NCI-H1092 (cell line): ENCODE measurements around the gene BST2.
A peak's percentile ranks its signal among the peaks of the same experiment; 100 is the strongest.
"Not testable (repeated sequence)": the region's sequence is repeated elsewhere in the genome, so short reads cannot be mapped to it uniquely, and the experiment has no call there.

Source experiments
- DNase-seq: peaks from one replicate; lab custom pipeline; 2025; lab: John Stamatoyannopoulos, UW

Gene BST2

DNA sequence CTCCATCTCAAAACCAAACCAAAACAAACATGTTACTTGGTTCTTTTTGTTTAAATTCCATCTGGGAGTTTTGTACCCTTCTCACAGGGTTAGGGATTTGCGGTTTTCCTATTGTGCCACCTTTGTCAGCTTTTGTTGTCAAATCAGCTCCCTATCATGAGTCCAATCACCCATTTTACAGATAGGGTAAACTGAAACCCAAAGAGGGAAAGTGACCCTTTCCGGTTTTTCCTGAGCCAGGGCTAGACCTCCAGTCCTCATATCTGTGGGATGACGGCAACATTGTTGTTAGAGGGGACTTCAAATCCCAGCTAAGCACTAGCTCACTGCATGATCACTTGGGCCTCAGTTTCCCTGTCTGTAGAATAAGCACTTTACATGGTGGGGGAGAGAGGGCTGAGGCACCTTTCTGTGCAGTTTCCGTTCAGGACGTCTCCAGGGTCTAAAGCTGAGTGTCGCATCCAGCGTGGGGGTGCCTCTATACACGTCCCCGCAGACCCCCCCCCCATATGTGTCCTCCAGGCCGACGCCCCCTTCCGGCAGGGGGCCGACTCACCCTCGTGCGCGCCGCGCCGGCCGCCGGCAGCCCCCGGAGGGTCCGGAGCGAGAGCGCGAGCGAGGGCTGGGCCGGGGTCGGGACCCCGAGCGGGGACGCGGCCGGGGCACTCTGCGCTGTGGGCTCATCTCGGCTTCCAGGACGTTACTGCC, 15.3 kb downstream of the BST2 start:
- DNase-seq, result no peak

DNA sequence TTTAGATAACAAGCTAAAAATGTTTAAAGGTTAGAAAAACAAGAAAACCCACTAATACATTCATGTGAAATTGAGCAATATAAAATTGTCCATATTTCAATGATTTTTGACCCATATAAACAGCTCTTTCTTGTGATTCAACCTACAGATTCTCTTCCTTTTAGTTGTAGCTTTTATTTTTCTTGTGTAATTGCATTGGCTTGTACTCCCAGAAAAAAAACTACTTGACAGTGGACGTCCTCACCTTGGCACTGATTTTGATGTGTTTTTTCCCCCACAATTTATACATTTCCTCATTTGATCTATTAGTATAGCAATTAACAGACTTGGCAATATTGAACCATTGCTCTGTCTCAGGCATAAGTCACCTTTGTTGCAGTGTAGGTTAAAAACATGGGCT, 16.1 kb downstream of the BST2 start:
- no peak for DNase-seq

DNA sequence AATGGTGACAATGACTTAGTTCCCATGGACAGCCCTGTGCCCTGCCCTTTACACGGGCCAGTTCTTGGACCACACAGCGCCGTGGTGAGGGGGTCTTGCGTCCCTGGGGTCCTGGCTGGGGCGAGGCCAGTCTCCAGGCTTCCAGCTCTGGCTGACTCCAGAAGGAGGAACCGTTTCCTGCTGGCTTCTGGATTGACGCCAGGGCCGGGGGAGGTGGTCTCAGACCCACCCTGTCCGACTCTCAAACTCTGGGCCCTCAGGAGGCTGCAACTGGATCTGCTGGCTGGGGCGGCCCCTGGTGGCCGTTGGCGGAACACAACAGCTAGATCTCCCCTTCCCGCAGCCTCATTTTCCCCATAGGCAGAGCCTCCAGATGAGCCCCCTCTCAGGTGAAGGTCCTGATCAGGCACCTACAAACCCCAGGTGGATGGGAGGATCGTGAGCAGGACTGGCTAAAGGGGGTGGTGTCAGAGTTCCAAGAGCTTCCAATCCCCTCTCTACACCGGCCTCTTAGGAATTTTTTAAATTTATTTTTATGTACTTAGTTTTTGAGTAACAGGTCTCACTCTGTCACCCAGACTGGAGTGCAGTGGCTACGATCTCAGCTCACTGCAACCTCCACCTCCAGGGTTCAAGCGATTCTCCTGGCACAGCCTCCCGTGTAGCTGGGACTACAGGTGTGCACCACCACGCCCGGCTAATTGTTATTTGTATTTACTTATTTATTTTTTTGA, 19.4 kb downstream of the BST2 start:
- DNase-seq, result peak; percentile 25

GRCh38 chr19:17380426-17381138, 24.8 kb downstream of the BST2 start:
- no peak for DNase-seq

DNA sequence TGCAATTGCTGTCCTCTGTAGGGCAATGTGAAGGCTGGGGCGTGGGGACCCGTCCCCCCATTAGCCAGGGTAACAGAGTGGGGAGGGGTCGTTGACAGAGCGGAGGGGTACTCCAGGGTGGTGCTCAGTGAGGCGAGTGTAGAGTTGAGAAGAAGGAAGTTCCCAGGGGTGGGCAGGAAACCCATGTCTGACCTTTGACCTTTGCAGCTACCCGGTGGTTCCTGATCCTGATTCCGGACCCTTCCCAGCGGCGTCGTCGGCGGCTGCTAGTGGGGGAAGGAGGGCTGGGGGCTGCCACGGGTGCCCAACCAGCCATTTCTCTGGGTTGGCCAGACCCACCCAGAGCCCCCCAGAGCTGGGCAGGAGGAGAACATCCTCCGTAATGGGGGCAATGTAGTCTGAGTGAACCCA, 26.2 kb downstream of the BST2 start:
- no peak for DNase-seq

- DNase-seq, result no peak
Observed at GRCh38 chr19:17378271-17378670, 27.2 kb downstream of the BST2 start.

DNA sequence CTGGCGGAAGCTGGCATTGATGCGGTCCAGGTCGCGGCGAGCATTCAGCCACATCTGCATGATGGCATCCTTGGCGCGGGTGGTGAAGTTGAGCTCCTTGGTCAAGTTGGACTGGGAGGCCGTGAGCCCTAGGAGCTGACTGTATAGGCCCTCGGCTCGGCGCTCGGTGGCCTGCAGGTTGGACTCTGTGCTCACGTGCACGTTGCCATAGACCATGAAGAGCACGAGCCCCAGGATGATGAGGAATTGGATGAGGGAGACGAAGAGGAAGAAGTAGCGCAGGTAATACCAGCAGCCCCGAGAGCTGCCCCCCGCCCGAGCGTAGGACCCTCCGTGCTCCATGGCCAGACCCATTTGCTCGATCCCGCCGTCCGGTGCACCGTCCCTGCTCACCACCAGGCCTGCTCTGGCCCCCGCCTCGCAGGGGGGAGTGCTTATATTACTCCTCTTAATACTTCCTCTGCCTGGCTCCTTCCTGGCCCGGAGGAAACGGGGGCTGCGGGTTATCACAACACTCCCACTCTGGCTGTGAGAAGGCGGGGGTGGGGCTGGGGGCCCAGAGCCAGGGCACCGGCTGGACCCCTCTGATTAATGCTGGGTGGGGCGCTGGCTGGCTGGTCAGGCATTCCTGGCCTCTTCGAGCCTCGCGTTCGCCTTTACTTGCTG, 28.4 kb downstream of the BST2 start, which contains the start of gene PLVAP:
Gene PLVAP (minus strand): TSS at position 408 of the 666 bp plus-strand sequence. CDS start 54 bp downstream, at position 354.
- no peak for DNase-seq

DNA sequence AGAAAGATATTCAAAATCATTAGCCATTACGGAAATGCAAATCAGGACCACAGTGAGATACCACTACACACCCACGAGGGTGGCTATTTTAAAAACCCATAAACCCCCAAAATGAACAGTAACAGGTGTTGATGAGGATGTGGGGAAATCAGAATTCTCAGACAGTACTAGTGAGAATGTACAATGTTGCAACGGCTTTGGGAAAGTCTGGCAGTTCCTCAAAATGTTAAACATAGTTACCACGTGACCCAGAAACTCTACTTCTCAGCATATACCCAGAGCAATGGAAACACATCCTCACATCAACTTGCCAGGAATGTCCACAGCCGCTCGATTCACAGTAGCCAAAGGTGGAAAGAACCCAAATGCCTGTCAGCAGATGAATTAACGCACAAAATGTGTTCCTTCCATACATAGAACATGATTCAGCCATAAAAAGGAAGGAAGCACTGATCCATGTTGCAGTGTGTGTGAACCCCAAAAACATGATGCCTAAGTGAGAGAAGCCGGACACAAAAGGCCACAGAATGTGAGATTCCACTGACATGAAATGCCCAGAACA, 35.3 kb downstream of the BST2 start:
- no peak for DNase-seq

- DNase-seq, result no peak
Observed at GRCh38 chr19:17365361-17365760, 40.1 kb downstream of the BST2 start.

DNA sequence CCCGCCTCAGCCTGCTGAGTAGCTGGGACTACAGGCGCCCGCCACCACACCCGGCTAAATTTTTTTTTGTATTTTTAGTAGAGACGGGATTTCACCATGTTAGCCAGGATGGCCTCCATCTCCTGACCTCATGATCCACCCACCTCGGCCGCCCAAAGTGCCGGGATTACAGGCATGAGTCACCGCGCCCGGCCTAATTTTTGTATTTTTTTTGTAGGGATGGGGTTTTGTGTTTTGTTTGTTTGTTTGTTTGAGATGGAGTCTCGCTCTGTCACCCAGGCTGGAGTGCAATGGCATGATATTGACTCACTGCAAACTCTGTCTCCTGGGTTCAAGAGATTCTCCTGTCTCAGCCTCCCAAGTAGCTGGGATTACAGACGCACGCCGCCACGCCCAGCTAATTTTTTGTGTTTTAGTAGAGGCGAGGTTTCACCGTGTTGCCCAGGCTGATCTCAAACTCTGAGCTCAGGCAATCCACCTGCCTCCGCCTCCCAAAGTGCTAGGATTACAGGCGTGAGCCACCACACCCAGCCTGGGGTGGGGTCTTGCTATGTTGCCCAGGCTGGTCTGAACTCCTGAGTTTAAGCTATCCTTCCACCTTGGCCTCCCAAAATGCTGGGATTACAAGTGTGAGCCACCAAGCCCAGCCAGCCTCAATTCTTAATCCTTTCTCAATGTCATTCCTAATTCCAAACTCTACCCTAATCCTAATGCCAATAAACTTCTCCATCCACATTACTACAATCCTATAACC, 41.4 kb downstream of the BST2 start:
- DNase-seq, result not testable (repeated sequence)

DNA sequence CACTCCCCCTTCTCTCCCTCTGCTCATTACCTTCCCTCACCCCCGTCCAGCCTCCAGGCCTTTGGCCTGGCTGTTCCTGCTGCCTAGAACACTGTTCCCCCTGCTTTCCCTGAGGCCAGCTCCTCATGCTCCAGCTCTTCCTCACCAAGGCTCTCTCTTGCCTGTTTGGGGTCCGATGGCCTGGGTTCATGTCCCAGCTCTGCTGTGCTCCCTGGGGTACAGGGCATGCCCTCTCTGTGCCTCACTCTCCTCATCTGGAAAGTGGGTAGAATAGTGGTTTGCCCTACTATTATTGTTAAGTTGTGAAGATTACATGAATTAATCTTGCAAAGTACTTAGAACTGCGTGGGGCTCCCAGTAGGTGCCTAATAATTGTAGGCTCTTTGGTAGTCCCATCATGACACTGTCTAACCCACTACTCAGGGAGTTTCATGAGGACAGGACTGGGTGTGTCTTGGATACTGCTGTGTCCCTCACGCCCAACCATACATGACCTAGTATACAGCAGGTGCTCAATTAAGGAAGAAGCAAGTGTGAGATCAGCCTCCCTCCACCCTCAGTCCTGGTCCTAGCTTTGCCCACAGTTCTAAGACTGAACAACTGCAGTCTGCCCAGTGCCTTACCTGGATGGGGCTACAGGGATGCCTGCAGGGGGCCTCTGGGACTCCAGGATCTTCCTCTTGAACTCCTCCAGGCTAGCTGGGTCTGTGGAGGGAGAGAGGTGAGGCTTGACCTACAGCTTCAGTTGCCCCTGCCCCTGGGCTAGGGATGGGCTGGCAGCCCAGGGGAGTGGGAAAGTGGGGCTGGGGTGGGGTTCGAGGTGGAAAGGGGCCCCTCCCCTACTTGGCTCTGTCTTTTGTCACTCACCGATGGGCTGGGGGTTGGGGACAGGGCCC, 45.3 kb downstream of the BST2 start:
- no peak for DNase-seq

DNA sequence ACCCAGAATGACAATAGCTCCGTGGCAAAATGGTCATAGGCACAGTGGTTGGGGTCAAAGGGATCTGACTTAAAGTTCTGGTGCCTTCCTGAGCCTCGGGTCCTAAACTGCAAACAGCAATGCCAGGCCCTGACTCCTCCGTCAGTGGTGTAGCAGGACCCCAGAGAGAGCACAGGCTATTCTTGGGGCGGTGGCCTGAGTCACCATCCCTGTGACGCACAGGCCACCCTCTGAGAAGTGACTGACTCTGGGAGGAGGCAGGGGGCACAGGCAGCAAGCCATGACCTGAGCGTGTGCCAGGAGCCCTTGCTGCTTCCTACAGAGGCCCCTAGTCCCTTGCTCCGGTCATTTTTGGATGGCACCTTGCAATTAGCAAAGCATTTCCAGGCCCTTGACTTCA, 47.0 kb downstream of the BST2 start:
- DNase-seq, result no peak

- no peak for DNase-seq
Observed at GRCh38 chr19:17357724-17358123, 47.7 kb downstream of the BST2 start.

DNA sequence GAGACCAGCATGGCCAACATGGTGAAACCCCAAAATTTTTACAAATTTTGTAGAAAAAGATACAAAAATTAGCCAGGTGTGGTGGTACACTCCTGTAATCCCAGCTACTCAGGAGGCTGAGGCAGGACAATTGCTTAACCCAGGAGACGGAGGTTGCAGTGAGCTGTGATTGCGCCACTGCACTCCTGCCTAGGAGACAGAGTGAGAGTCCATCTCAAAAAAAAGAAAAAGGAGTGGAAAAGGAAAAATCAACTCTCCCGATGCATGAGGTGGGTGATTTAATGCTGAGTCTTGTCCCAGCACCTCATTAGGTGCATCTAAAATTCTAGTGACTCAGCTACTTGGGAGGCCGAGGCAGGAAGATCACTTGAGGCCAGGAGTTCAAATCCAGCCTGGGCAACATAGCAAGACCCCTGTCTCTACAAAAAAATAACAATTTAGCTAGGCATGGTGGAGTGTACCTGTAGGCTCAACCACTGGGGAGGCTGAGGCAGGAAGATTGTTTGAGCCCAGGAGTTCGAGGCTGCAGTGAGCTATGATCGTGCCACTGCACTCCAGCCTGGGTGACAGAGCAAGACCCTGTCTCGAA, 48.3 kb downstream of the BST2 start:
- DNase-seq, result no peak

DNA sequence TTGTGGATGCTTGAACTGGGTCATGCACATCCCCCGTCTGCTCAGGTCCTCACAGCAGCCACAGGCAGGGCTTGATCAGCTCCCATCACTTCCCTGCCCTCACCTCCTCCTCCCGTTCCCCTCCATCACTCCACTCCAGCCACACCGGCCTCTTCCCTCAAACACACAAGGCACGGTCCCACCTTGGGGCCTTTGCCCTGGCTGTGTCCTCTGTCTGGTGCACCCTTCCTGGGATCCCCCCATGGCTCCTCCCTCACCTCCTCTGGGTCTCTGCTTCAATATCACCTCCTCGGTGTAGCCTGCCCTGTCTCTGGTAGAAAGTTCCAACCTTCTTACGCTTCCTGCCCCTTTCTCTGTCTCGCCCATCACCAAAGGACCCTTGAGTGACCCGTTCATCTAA, 52.0 kb downstream of the BST2 start:
- no peak for DNase-seq
